Measurements from ENCODE around the gene MINDY4. TPM values are rescaled to one million over a fixed set of nuclear protein-coding genes. Genes with fewer than 3 reads are reported as not detected.

The MINDY4 gene
- total RNA-seq, 1 donor from 2014 or later, result 4.7 TPM

DNA sequence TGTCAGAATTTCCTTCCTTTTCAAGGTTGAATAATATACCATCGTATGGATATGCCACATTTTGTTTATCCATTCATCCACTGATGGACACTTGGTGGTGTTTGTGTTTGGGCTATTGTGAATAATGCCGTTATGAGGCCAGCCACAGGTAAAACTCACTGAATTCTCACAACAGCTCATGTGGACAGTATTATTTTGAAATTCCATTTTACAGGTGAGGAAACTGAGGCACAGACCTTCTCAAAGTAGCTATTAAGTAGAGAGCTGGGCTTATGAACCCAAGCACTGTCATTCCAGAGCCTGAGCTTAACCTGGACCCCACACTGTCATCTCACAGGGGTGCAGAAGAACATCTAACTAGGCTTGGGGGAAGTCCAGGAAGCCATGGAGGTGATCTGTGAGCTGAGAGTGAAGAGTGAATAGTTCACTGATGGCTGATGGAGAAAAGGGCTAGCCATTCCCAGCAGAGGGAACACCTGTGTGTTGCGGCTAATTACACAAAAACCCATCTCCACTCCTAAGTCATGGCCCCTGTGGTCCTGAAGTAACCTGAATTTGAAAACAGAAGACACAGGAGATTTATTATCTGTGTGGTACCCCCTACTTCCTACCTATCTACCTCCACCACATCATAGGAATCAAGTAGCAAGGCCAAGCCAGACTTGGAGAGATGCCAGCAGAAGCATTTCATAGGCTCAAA lies 10.6 kb upstream of the MINDY4 start:
- Mint-ChIP-seq H3K9me3 (ENCODE audit: unreplicated experiment) (no peaks in the 10 kb centered on the region), H3K27me3 (ENCODE audit: unreplicated experiment) (no peaks in the 10 kb centered on the region), H3K4me1 (ENCODE audit: unreplicated experiment) (peaks cover 5% of the 10 kb centered on the region), H3K4me3 (ENCODE audit: unreplicated experiment) (no peak overlapping the region), H3K36me3 (ENCODE audit: low read depth, unreplicated experiment) (peaks cover 3% of the 10 kb centered on the region), H3K27ac (ENCODE audit: unreplicated experiment) (no peak overlapping the region)
- DNase-seq (ENCODE audit: low spot score), result no peak
- TF ChIP-seq, protein P1, sequence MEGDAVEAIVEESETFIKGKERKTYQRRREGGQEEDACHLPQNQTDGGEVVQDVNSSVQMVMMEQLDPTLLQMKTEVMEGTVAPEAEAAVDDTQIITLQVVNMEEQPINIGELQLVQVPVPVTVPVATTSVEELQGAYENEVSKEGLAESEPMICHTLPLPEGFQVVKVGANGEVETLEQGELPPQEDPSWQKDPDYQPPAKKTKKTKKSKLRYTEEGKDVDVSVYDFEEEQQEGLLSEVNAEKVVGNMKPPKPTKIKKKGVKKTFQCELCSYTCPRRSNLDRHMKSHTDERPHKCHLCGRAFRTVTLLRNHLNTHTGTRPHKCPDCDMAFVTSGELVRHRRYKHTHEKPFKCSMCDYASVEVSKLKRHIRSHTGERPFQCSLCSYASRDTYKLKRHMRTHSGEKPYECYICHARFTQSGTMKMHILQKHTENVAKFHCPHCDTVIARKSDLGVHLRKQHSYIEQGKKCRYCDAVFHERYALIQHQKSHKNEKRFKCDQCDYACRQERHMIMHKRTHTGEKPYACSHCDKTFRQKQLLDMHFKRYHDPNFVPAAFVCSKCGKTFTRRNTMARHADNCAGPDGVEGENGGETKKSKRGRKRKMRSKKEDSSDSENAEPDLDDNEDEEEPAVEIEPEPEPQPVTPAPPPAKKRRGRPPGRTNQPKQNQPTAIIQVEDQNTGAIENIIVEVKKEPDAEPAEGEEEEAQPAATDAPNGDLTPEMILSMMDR (IDR thresholded peaks at IDR 0.05; ENCODE audit: unreplicated experiment), result no peak

DNA sequence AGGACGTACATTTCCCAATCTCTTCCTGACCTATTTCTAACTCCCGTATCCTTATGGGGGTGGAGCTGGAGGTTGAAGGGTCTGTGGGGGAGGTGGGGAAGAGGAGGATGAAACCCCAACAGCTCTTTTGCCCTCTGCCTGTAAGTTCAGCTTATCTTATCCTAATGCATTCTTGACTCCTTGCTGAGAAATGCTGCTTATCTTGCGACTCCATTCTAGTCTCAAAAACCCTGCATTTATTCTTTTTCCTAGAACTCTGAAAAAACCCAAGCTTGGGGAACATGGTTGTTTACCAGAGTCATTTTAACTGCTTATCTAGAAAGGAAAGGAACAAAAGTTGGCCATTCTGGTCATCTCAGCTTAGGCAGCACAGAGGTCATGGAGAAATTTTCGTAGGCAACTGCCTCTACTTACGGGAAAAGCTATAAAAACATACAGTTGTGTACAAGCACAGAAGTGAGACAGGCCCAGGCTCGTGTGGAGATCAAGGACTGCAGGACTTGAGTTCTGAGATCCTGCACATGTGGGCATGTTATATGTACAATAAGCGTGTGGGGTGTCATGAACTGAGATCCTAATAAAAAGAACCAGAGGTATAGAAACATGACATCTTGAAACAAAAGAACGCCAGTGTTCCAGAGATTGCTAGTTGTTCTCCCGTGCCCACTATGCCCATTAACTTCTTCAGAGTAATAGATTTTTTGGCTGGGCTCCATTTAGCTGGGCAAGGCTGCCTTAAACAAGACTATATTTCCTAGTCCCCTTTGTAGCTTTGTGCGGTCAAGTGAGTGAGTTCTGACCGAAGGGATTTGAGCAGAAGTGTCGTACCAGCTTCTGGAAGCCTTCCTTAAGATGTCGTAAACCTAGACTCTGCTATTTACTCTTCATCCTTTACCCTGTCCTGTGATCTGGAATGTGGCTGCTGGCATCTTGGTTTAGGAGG lies 9.7 kb upstream of the MINDY4 start:
- Mint-ChIP-seq H3K4me3 (ENCODE audit: unreplicated experiment) (no peak overlapping the region), H3K27ac (ENCODE audit: unreplicated experiment) (no peak overlapping the region), H3K36me3 (ENCODE audit: low read depth, unreplicated experiment) (peaks cover 3% of the 10 kb centered on the region), H3K9me3 (ENCODE audit: unreplicated experiment) (no peaks in the 10 kb centered on the region), H3K4me1 (ENCODE audit: unreplicated experiment) (peaks cover 5% of the 10 kb centered on the region), H3K27me3 (ENCODE audit: unreplicated experiment) (no peaks in the 10 kb centered on the region)
- no peak for DNase-seq (ENCODE audit: low spot score)
- TF ChIP-seq, protein P1 (IDR thresholded peaks at IDR 0.05; ENCODE audit: unreplicated experiment), result no peak

GRCh38 chr7:30764030-30764975 lies 6.9 kb upstream of the MINDY4 start:
- H3K27ac Mint-ChIP-seq (ENCODE audit: unreplicated experiment), result no peak overlapping the region
- DNase-seq (ENCODE audit: low spot score), result no peak

GRCh38 chr7:30765408-30765807 lies 5.8 kb upstream of the MINDY4 start:
- TF ChIP-seq, protein P1 (IDR thresholded peaks at IDR 0.05; ENCODE audit: unreplicated experiment), result no peak
- Mint-ChIP-seq H3K9me3 (ENCODE audit: unreplicated experiment) (no peaks in the 10 kb centered on the region), H3K4me3 (ENCODE audit: unreplicated experiment) (no peak overlapping the region), H3K4me1 (ENCODE audit: unreplicated experiment) (peaks cover under 1% of the 10 kb centered on the region), H3K27me3 (ENCODE audit: unreplicated experiment) (peaks cover under 1% of the 10 kb centered on the region), H3K36me3 (ENCODE audit: low read depth, unreplicated experiment) (no peaks in the 10 kb centered on the region), H3K27ac (ENCODE audit: unreplicated experiment) (no peak overlapping the region)
- DNase-seq (ENCODE audit: low spot score), result no peak

More at GRCh38 chr7:30764030-30764975, 6.9 kb upstream of the MINDY4 start:
- no peaks in the 10 kb centered on the region for H3K27me3 Mint-ChIP-seq (ENCODE audit: unreplicated experiment)
- no peaks in the 10 kb centered on the region for H3K9me3 Mint-ChIP-seq (ENCODE audit: unreplicated experiment)
- no peak overlapping the region for H3K4me3 Mint-ChIP-seq (ENCODE audit: unreplicated experiment)
- TF ChIP-seq, protein P1 (IDR thresholded peaks at IDR 0.05; ENCODE audit: unreplicated experiment), result no peak
- peaks cover 3% of the 10 kb centered on the region for H3K36me3 Mint-ChIP-seq (ENCODE audit: low read depth, unreplicated experiment)
- no peaks in the 10 kb centered on the region for H3K4me1 Mint-ChIP-seq (ENCODE audit: unreplicated experiment)

Data from endothelial cell (in vitro differentiated cells).